ENCODE results near the gene PPT2. TPM values are rescaled to one million over a fixed set of nuclear protein-coding genes. Genes with fewer than 3 reads are reported as not detected.
A peak's percentile ranks its signal among the peaks of the same experiment; 100 is the strongest.
"Not testable (repeated sequence)": the region's sequence is repeated elsewhere in the genome, so short reads cannot be mapped to it uniquely, and the experiment has no call there.

PPT2 gene
- total RNA-seq, 2 experiments from 2014 or later, result 9.9 to 10.1 TPM

GRCh38 chr6:32198345-32198696, 44.4 kb downstream of the PPT2 start:
- Mint-ChIP-seq H3K9me3 (ENCODE audit: low read depth) (no peaks in the 10 kb centered on the region), H3K4me3 (no peak overlapping the region), H3K4me1 (peaks cover 24% of the 10 kb centered on the region), H3K27ac (no peak overlapping the region), H3K27me3 (no peaks in the 10 kb centered on the region), H3K36me3 (ENCODE audit: low read depth) (no peaks in the 10 kb centered on the region)
- intact Hi-C loops (cut with DNase I, micrococcal nuclease), result loop anchor here (5.0 to 10.0 kb wide), 8 partner anchors 224 to 1216 kb away; partner anchors contain the start of genes BAG6 (in 1 of the 2), CLIC1 (in 1 of the 2), CUTA (in 1 of the 2) and DDX39B (in 1 of the 2)
- no peak for ATAC-seq
- CTCF ChIA-PET, result interaction anchor here (0.6 to 0.7 kb wide), 2 partner anchors 79 to 831 kb away, joined by 3 to 4 read pairs; no protein-coding TSS in a partner anchor
- POLR2A ChIA-PET, result no interaction called here
- DNase-seq, result no peak

DNA sequence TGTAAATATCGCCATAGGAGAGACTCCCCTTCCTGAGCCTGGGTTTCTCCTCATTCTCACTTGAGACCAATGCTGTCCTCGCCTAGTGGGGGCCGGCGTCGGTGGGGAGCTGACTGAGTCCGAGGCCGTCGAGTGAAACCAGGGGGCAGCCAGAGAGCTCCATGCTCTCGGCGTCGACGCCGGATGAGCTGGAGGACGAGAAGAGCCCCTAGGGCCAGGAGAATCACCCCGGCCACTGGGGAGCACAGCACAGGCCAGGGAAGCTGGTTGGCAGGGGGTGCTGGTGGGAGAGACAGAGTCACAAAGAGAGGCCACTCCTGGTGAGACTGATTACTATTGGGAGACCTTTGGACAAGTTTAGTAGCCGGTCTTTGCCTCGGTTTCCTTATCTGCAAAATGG, 44.9 kb downstream of the PPT2 start:
- no peak overlapping the region for H3K27ac Mint-ChIP-seq
- no peaks in the 10 kb centered on the region for H3K9me3 Mint-ChIP-seq (ENCODE audit: low read depth)
- no peaks in the 10 kb centered on the region for H3K36me3 Mint-ChIP-seq (ENCODE audit: low read depth)
- intact Hi-C loops (cut with DNase I, micrococcal nuclease), result loop anchor here (5.0 to 10.0 kb wide), 8 partner anchors 224 to 1216 kb away; partner anchors contain the start of genes BAG6 (in 1 of the 2), CLIC1 (in 1 of the 2), CUTA (in 1 of the 2) and DDX39B (in 1 of the 2)
- DNase-seq, result no peak
- CTCF ChIA-PET, result interaction anchor here (0.8 kb wide), 1 partner anchor 44 kb away, joined by 3 read pairs; no protein-coding TSS in a partner anchor
- ATAC-seq, result no peak
- peaks cover 19% of the 10 kb centered on the region for H3K4me1 Mint-ChIP-seq
- H3K27me3 Mint-ChIP-seq, result no peaks in the 10 kb centered on the region
- no peak overlapping the region for H3K4me3 Mint-ChIP-seq
- POLR2A ChIA-PET, result no interaction called here

DNA sequence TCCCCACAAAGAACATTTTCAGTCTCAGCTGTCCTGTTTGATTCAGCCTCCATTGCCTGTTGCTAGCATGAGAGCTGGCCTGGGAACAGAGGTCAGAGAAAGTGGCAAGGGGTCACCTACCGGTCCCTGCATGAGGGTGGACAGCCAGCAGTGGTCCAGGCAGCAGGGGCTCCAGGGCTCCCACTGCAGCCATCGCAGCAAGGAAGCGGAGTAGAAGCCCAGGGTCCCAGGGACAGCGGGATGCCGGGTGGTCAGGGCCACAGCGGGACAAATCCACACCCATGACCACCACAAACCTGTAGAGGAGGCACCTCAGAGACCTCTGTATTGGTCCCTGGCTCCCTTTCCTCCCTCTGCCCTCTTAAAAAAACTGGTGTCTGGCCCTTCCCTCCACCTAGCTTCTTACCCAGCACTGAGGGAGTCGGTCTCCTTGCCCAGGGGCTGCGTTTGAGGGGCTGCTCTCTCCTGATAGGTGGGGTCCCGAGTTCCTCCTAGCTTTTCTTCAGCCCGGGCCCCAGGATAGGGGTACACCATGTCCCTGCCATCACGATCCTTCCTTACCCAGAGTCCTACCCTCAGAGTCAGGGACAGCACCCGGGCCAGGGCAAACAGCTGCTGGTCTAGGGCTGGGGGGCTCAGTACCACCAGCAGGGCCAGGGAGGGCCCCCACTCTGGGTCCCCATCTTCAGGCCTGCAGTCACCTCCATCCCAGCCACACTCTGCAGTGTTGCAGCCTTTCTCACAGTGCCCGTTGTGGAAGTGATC, 47.0 kb downstream of the PPT2 start:
- no peaks in the 10 kb centered on the region for H3K9me3 Mint-ChIP-seq (ENCODE audit: low read depth)
- H3K4me3 Mint-ChIP-seq, result no peak overlapping the region
- POLR2A ChIA-PET, result no interaction called here
- H3K27ac Mint-ChIP-seq, result peak overlapping the region; percentile 47
- ATAC-seq, result no peak
- intact Hi-C loops (cut with DNase I, micrococcal nuclease), result no loop called here
- CTCF ChIA-PET, result interaction anchor here (0.7 kb wide), 1 partner anchor 97 kb away, joined by 3 read pairs; no protein-coding TSS in a partner anchor
- peaks cover 5% of the 10 kb centered on the region for H3K4me1 Mint-ChIP-seq
- no peak for DNase-seq
- no peaks in the 10 kb centered on the region for H3K36me3 Mint-ChIP-seq (ENCODE audit: low read depth)
- H3K27me3 Mint-ChIP-seq, result no peaks in the 10 kb centered on the region

DNA sequence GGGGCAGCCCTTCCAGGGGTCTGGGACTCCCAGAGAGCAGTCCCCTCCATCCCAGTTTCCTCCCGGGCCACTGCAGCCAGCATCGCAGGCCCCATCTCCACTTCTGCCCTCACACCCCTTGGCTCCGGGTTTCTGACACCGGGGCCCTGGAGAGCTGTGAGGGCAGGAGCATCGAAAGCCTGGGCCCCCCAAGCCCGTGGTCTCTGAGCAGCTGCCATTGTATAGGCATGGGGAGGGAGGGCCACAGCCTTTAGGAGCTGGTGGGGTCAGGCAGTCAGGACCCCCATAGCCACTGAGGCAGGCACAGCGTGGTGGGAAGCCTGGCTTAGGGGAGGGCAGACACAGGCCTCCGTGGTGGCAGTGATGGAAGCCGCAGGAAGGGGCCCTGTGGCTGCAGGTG, 48.2 kb downstream of the PPT2 start:
- Mint-ChIP-seq H3K27ac (no peak overlapping the region), H3K27me3 (no peaks in the 10 kb centered on the region), H3K9me3 (ENCODE audit: low read depth) (no peaks in the 10 kb centered on the region), H3K36me3 (ENCODE audit: low read depth) (no peaks in the 10 kb centered on the region), H3K4me1 (no peaks in the 10 kb centered on the region), H3K4me3 (no peak overlapping the region)
- intact Hi-C loops (cut with DNase I, micrococcal nuclease), result no loop called here
- ChIA-PET POLR2A (no interaction called here), CTCF (no interaction called here)
- DNase-seq (no peak), ATAC-seq (no peak)

DNA sequence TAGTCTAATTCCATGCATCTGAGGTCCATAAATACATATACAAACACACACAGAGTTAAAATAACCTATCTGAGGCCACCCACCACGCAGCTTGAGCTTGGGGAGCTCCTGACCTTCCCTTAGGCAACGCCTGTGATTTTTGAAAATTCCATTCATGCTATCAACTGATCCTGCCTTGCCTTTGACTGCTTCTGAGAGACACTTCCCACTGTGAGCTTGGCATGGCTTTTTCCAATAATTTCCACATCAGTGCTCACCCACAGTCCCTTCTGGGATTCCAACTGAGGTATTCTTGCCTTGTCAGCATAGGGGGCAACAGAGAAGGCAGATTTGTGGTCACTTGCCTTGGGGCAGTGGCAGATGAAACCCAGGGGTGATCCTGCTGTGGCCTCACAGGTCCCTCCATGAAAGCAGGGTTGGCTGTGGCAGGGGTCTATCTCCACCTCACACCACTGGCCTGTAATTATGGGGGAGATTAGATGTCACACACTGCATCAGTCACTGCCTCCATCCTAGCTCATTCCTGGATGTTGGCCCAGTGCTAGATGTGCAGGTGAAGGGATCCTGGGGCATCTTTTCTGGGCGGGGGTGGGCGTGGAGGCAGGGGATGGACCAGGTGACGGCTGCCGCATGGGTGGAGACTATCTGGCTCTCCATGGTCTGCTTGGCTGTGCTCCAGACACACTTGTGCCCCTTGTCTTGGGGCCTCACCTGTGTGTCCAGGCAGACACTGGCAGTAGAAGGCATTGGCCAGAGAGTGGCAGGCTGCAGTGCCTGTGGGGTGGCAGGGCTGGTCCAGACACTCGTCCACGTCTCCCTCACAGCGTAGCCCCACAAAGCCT, 49.7 kb downstream of the PPT2 start:
- ATAC-seq (no peak), DNase-seq (no peak)
- no peaks in the 10 kb centered on the region for H3K27me3 Mint-ChIP-seq
- H3K9me3 Mint-ChIP-seq (ENCODE audit: low read depth), result no peaks in the 10 kb centered on the region
- intact Hi-C loops (cut with DNase I, micrococcal nuclease), result no loop called here
- ChIA-PET POLR2A (no interaction called here), CTCF (interaction anchor here (0.7 kb wide), 1 partner anchor 395 kb away, joined by 3 read pairs; no protein-coding TSS in a partner anchor)
- no peak overlapping the region for H3K4me3 Mint-ChIP-seq
- no peaks in the 10 kb centered on the region for H3K4me1 Mint-ChIP-seq
- no peaks in the 10 kb centered on the region for H3K36me3 Mint-ChIP-seq (ENCODE audit: low read depth)
- H3K27ac Mint-ChIP-seq, result no peak overlapping the region

DNA sequence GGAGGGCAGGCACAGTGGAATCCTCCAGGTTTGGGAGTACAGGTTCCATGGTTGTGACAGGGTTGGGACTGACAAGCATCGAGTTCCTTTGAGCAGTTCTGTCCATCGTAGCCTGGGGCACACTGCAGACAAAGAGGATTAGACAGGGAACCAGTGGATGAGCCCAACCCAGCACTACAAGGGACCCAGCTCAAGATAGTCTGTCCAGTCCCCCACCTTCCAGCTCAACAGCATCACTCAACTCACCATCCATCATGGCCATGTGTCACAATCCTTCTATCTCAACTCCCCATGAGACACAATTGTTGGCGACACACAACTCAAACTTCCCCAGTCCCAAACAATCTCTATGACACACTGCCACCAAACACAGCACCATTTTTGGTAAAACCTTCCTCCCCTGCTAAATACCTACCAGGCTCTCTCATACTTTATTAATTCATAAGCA, 50.4 kb downstream of the PPT2 start:
- no peak for DNase-seq
- intact Hi-C loops (cut with DNase I, micrococcal nuclease), result no loop called here
- POLR2A ChIA-PET, result no interaction called here
- Mint-ChIP-seq H3K4me1 (no peaks in the 10 kb centered on the region), H3K9me3 (ENCODE audit: low read depth) (no peaks in the 10 kb centered on the region), H3K27ac (no peak overlapping the region), H3K27me3 (no peaks in the 10 kb centered on the region), H3K36me3 (ENCODE audit: low read depth) (no peaks in the 10 kb centered on the region), H3K4me3 (no peak overlapping the region)
- ATAC-seq, result no peak
- CTCF ChIA-PET, result no interaction called here

GRCh38 chr6:32208996-32209395, 55.1 kb downstream of the PPT2 start:
- Mint-ChIP-seq H3K27ac (no peak overlapping the region), H3K36me3 (ENCODE audit: low read depth) (no peaks in the 10 kb centered on the region), H3K9me3 (ENCODE audit: low read depth) (no peaks in the 10 kb centered on the region), H3K4me3 (no peak overlapping the region), H3K4me1 (no peaks in the 10 kb centered on the region), H3K27me3 (no peaks in the 10 kb centered on the region)
- POLR2A ChIA-PET, result no interaction called here
- ATAC-seq, result no peak
- CTCF ChIA-PET, result no interaction called here
- DNase-seq, result no peak
- intact Hi-C loops (cut with DNase I, micrococcal nuclease), result no loop called here

GRCh38 chr6:32210191-32210601, 56.3 kb downstream of the PPT2 start:
- ChIA-PET POLR2A (interaction anchor here (0.7 kb wide), 1 partner anchor 13 kb away, joined by 3 read pairs; no protein-coding TSS in a partner anchor), CTCF (no interaction called here)
- intact Hi-C loops (cut with DNase I, micrococcal nuclease), result no loop called here
- ATAC-seq (no peak), DNase-seq (no peak)
- no peaks in the 10 kb centered on the region for H3K4me1 Mint-ChIP-seq
- no peak overlapping the region for H3K4me3 Mint-ChIP-seq
- no peaks in the 10 kb centered on the region for H3K9me3 Mint-ChIP-seq (ENCODE audit: low read depth)
- H3K27ac Mint-ChIP-seq, result no peak overlapping the region
- no peaks in the 10 kb centered on the region for H3K36me3 Mint-ChIP-seq (ENCODE audit: low read depth)
- H3K27me3 Mint-ChIP-seq, result no peaks in the 10 kb centered on the region

DNA sequence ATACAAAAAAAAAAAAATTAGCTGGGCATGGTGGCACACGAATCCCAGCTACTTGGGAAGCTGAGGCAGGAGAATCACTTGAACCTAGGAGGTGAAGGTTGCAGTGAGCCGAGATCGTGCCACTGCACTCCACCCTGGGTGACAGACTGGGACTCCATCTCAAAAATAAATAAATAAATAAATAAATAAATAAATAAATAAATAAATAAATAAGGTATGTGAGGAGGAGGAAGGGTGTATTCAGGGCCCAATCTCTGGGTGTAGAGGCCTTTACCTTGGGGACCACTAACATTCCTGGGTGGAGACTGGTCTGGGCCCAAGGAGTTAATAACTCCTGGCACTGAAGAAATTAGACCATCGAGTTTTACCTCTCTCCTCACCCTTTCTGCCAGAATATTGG, 57.5 kb downstream of the PPT2 start:
- intact Hi-C loops (cut with DNase I, micrococcal nuclease); DNase-seq; H3K9me3 Mint-ChIP-seq (ENCODE audit: low read depth); H3K27ac Mint-ChIP-seq; ATAC-seq; H3K27me3 Mint-ChIP-seq; H3K4me3 Mint-ChIP-seq; POLR2A ChIA-PET; CTCF ChIA-PET; H3K4me1 Mint-ChIP-seq; H3K36me3 Mint-ChIP-seq (ENCODE audit: low read depth): not testable (repeated sequence)

DNA sequence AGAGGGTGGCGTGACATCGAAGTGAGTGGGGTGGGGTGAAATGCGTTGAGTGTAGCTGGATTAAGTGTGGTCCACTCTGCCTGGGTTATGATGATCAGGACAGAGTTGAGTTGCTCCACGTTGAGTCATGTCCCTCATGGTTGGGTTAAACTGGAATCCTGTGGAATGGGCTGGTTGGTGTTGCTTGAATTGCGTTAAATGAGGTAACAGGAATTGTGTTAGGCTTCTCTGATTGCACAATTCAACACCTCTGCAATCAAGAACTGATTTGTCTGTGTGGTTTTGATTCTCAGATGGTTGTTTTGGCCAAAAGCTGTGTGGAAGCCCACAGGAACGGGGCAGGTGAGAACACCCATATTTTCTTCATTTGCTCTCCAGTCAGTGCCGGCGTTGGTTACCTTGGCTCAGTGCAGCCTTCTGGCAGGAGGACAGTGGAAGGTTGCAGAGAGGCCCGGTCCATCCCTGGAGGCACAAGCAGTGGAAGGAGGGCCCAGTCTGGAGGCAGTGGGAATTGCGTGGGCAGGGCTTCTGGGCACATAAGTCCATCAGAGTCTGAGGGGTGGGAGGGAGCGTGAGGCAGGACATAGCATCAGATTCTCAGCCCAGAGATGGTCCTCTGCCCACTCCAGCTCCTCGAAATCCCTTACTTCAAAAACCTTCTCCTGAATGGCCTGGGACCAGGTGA, 58.3 kb downstream of the PPT2 start:
- POLR2A ChIA-PET, result no interaction called here
- no peak for ATAC-seq
- DNase-seq, result no peak
- intact Hi-C loops (cut with DNase I, micrococcal nuclease), result no loop called here
- Mint-ChIP-seq H3K9me3 (ENCODE audit: low read depth) (no peaks in the 10 kb centered on the region), H3K27me3 (no peaks in the 10 kb centered on the region), H3K4me1 (no peaks in the 10 kb centered on the region), H3K36me3 (ENCODE audit: low read depth) (no peaks in the 10 kb centered on the region), H3K27ac (no peak overlapping the region), H3K4me3 (no peak overlapping the region)
- CTCF ChIA-PET, result no interaction called here

All from activated CD4-positive, alpha-beta T cell treated with anti-CD3 and anti-CD28 coated beads for 36 hours (primary cell).